ENCODE measurements around the gene PGAP3. TPM values are rescaled to one million over a fixed set of nuclear protein-coding genes. Genes with fewer than 3 reads are reported as not detected.

Gene PGAP3
- total and polyA plus RNA-seq, 7 experiments from 2014 or later, result 13.3 to 39.9 (median 34.4) TPM

DNA sequence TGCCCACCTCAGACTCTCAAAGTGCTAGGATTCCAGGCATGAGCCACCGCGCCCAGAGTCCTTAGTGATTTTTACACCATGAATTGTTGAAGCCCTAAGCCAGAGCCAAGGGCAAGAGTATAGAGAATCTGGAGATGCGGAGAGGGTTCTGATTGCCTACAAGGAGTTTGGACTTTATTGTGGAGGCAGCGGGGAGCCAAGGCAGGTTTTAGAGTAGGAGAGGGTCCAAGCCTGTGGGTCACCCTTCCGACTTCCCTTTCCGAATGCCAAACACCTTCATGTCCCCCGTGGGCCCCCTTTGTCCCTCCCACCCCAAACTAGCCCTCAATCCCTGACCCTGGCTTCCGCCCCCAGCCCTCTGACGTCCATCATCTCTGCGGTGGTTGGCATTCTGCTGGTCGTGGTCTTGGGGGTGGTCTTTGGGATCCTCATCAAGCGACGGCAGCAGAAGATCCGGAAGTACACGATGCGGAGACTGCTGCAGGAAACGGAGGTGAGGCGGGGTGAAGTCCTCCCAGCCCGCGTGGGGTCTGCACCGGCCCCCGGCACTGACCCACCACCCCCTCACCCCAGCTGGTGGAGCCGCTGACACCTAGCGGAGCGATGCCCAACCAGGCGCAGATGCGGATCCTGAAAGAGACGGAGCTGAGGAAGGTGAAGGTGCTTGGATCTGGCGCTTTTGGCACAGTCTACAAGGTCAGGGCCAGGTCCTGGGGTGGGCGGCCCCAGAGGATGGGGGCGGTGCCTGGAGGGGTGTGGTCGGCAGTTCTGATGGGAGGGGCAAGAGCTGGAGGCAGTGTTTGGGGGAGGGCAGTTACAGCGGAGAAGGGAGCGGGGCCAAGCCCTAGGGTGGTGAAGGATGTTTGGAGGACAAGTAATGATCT, 35.4 kb upstream of the PGAP3 start:
- no peak overlapping the region for H3K4me3 Mint-ChIP-seq
- no peaks in the 10 kb centered on the region for H3K9me3 ChIP-seq (ENCODE audit: control insufficient read depth in 2 of 3, low read length in 3 of 3)
- peak overlapping the region in 2 of 9 donors; percentile 27 to 88 for H3K27ac Mint-ChIP-seq
- CTCF ChIA-PET, result interaction anchor here (0.7 kb wide), 1 partner anchor 254 kb away, joined by 4 read pairs; no protein-coding TSS in a partner anchor
- peaks cover 0 to 19% (median 3%) of the 10 kb centered on the region in 3 experiments for H3K36me3 ChIP-seq (ENCODE audit: control insufficient read depth in 2 of 3, insufficient read depth in 3 of 3, low read length in 3 of 3)
- no peaks in the 10 kb centered on the region for H3K27me3 ChIP-seq (ENCODE audit: control insufficient read depth in 2 of 2, insufficient read depth in 2 of 2, low read length in 2 of 2)
- peak; percentile 30 for ATAC-seq
- H3K4me1 ChIP-seq (ENCODE audit: control insufficient read depth in 2 of 2, insufficient read depth in 2 of 2, low read length in 2 of 2), result no peaks in the 10 kb centered on the region
- H3K27me3 Mint-ChIP-seq, result no peaks in the 10 kb centered on the region
- peaks cover 0 to 4% (median 0%) of the 10 kb centered on the region in 5 donors for H3K36me3 Mint-ChIP-seq
- no peak overlapping the region for H3K27ac ChIP-seq (ENCODE audit: low read depth, low read length)
- no peak for DNase-seq
- H3K4me3 ChIP-seq (ENCODE audit: low read length), result no peak overlapping the region
- POLR2A ChIA-PET, result no interaction called here
- intact Hi-C loops (cut with micrococcal nuclease), result no loop called here
- H3K9me3 Mint-ChIP-seq, result no peaks in the 10 kb centered on the region
- peaks cover 0 to 5% (median 0%) of the 10 kb centered on the region in 7 donors for H3K4me1 Mint-ChIP-seq

DNA sequence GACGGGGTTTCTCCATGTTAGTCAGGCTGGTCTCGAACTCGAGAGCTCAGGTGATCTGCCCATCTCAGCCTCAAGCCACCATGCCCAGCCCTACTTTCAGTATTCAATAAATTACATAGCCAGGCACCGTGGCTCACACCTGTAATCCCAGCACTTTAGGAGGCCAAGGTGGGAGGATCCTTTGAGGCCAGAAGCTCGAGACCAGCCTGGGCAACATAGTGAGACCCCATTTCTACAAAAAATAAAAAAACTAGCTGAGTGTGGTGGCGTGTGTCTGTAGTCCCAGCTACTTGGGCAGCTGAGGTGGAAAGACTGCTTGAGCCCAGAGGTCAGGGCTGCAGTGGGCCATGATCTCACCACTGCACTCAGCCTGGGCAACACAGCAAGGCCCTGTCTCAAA, 34.2 kb upstream of the PGAP3 start:
- CTCF ChIA-PET, result no interaction called here
- POLR2A ChIA-PET, result interaction anchor here (0.7 kb wide), 1 partner anchor 696 kb away, joined by 5 read pairs; the partner anchor contains the start of gene TOP2A
- Mint-ChIP-seq H3K36me3 (peaks cover 0 to 3% (median 0%) of the 10 kb centered on the region in 5 donors), H3K27ac (no peak overlapping the region), H3K9me3 (no peaks in the 10 kb centered on the region), H3K27me3 (no peaks in the 10 kb centered on the region), H3K4me1 (peaks cover 0 to 2% (median 0%) of the 10 kb centered on the region in 7 donors), H3K4me3 (no peak overlapping the region)
- intact Hi-C loops (cut with micrococcal nuclease), result no loop called here
- Histone ChIP-seq H3K27ac (ENCODE audit: low read depth, low read length) (no peak overlapping the region), H3K4me3 (ENCODE audit: low read length) (no peak overlapping the region), H3K4me1 (ENCODE audit: control insufficient read depth in 2 of 2, insufficient read depth in 2 of 2, low read length in 2 of 2) (no peaks in the 10 kb centered on the region), H3K9me3 (ENCODE audit: control insufficient read depth in 2 of 3, low read length in 3 of 3) (no peaks in the 10 kb centered on the region), H3K27me3 (ENCODE audit: control insufficient read depth in 2 of 2, insufficient read depth in 2 of 2, low read length in 2 of 2) (no peaks in the 10 kb centered on the region), H3K36me3 (ENCODE audit: control insufficient read depth in 2 of 3, insufficient read depth in 3 of 3, low read length in 3 of 3) (peaks cover 0 to 8% (median 0%) of the 10 kb centered on the region in 3 experiments)
- DNase-seq, result no peak
- ATAC-seq, result no peak

DNA sequence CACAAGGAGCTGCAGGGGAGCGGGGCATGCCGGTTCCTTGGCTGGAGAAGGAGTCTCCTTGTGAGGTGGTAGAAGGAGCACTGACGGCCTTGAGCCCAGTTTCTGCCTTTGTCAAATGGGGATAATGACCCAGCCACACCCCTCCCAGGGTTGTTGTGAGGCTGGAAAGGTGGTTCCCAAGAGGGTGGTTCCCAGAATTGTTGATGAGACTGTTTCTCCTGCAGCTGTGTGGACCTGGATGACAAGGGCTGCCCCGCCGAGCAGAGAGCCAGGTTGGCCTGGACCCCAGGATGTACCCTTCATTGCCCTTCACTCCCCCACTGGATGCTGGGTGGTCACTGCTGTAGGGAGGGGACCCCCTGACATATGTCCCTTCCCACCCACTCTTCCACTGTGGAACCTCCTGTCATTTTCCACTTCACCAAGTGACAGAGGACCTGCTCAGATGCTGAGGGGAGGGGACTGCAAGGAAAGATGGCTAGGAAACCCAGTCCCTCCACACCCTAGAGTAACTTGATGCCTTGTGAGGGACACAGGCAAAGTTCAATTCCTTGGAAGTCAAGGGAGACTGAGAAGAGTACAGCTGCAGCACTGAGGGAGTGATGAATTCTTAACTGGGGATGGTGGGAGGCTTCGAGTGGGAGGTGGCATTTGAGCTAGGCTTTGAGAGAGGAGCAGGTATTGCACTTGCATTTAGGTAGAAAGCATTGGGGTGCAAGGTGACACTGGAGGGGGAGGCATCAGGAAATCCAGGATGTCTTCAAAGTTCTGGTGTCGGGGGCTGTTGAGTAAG, 31.9 kb upstream of the PGAP3 start:
- no peaks in the 10 kb centered on the region for H3K4me1 Mint-ChIP-seq
- CTCF ChIA-PET, result interaction anchor here (1.7 kb wide), 1 partner anchor 89 kb away, joined by 5 read pairs; no protein-coding TSS in a partner anchor
- H3K4me3 Mint-ChIP-seq, result no peak overlapping the region

DNA sequence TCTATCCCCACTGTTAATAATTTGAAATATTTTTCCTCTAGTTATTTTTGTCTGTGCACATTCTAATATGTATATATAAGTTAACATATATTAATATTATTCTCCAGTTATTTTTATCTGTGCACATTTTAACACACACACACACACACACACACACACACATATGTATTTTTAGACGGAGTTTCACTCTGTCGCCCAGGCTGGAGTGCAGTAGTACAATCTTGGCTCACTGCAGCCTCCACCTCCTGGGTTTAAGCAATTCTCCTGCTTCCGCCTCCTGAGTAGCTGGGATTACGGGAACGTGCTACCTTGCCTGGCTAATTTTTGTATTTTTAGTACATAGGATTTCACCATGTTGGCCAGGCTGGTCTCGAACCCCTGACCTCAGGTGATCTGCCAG, 29.8 kb upstream of the PGAP3 start:
- ATAC-seq, result no peak
- no peak overlapping the region for H3K4me3 Mint-ChIP-seq
- ChIA-PET POLR2A (no interaction called here), CTCF (interaction anchor here (1.2 kb wide), 1 partner anchor 94 kb away, joined by 3 read pairs; no protein-coding TSS in a partner anchor)
- H3K27me3 Mint-ChIP-seq, result no peaks in the 10 kb centered on the region
- no peaks in the 10 kb centered on the region for H3K27me3 ChIP-seq (ENCODE audit: control insufficient read depth in 2 of 2, insufficient read depth in 2 of 2, low read length in 2 of 2)
- H3K36me3 Mint-ChIP-seq, result peaks cover 0 to under 1% (median 0%) of the 10 kb centered on the region in 5 donors
- no peaks in the 10 kb centered on the region for H3K4me1 ChIP-seq (ENCODE audit: control insufficient read depth in 2 of 2, insufficient read depth in 2 of 2, low read length in 2 of 2)
- H3K9me3 Mint-ChIP-seq, result no peaks in the 10 kb centered on the region
- no peaks in the 10 kb centered on the region for H3K36me3 ChIP-seq (ENCODE audit: control insufficient read depth in 2 of 3, insufficient read depth in 3 of 3, low read length in 3 of 3)
- no peak overlapping the region for H3K27ac ChIP-seq (ENCODE audit: low read depth, low read length)
- DNase-seq, result no peak
- no peaks in the 10 kb centered on the region for H3K9me3 ChIP-seq (ENCODE audit: control insufficient read depth in 2 of 3, low read length in 3 of 3)
- peaks cover 0 to 2% (median 0%) of the 10 kb centered on the region in 7 donors for H3K4me1 Mint-ChIP-seq
- no peak overlapping the region for H3K27ac Mint-ChIP-seq
- H3K4me3 ChIP-seq (ENCODE audit: low read length), result no peak overlapping the region
- intact Hi-C loops (cut with micrococcal nuclease), result loop anchor here in 1 of 2 donors (1.0 kb wide), 1 partner anchor 95 kb away; no protein-coding TSS in a partner anchor

More for the DNA sequence above, 31.9 kb upstream of the PGAP3 start:
- intact Hi-C loops (cut with micrococcal nuclease), result no loop called here
- no peaks in the 10 kb centered on the region for H3K36me3 Mint-ChIP-seq
- Histone ChIP-seq H3K4me3 (ENCODE audit: low read length) (no peak overlapping the region), H3K9me3 (ENCODE audit: control insufficient read depth in 2 of 3, low read length in 3 of 3) (no peaks in the 10 kb centered on the region), H3K4me1 (ENCODE audit: control insufficient read depth in 2 of 2, insufficient read depth in 2 of 2, low read length in 2 of 2) (no peaks in the 10 kb centered on the region), H3K27me3 (ENCODE audit: control insufficient read depth in 2 of 2, insufficient read depth in 2 of 2, low read length in 2 of 2) (no peaks in the 10 kb centered on the region), H3K27ac (ENCODE audit: low read depth, low read length) (no peak overlapping the region), H3K36me3 (ENCODE audit: control insufficient read depth in 2 of 3, insufficient read depth in 3 of 3, low read length in 3 of 3) (no peaks in the 10 kb centered on the region)
- no peak overlapping the region for H3K27ac Mint-ChIP-seq
- H3K27me3 Mint-ChIP-seq, result no peaks in the 10 kb centered on the region
- ATAC-seq, result no peak
- DNase-seq, result no peak
- no peaks in the 10 kb centered on the region for H3K9me3 Mint-ChIP-seq
- POLR2A ChIA-PET, result no interaction called here

DNA sequence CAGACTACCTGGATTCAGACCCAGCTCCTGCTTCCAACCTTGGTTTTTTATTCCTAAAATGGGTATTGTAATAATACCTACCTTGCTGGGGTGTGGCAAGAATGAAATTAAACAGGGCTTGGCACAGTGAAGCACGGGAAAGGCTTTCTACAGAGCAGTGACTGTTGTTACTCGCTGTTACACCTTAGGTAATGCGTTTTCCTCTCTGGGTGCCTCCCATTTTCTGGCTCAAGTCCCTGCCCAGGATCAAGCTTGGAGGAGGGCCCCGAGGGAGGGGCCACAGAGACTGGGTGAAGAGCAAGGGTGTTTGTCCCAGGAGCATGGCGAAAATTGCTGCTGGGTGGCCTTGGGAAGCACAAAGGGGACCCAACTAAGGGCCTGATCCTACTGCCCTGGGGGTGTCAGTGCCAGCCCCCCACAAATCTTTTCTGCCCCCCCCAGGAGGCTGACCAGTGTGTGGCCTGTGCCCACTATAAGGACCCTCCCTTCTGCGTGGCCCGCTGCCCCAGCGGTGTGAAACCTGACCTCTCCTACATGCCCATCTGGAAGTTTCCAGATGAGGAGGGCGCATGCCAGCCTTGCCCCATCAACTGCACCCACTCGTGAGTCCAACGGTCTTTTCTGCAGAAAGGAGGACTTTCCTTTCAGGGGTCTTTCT, 29.2 kb upstream of the PGAP3 start:
- H3K36me3 Mint-ChIP-seq, result peaks cover 0 to 4% (median 0%) of the 10 kb centered on the region in 5 donors
- no peak overlapping the region for H3K4me3 Mint-ChIP-seq
- ChIA-PET POLR2A (no interaction called here), CTCF (interaction anchor here (0.6 to 1.2 kb wide), 2 partner anchors 93 to 474 kb away, joined by 3 read pairs; no protein-coding TSS in a partner anchor)
- Histone ChIP-seq H3K4me3 (ENCODE audit: low read length) (no peak overlapping the region), H3K27me3 (ENCODE audit: control insufficient read depth in 2 of 2, insufficient read depth in 2 of 2, low read length in 2 of 2) (no peaks in the 10 kb centered on the region), H3K36me3 (ENCODE audit: control insufficient read depth in 2 of 3, insufficient read depth in 3 of 3, low read length in 3 of 3) (no peaks in the 10 kb centered on the region), H3K27ac (ENCODE audit: low read depth, low read length) (no peak overlapping the region), H3K9me3 (ENCODE audit: control insufficient read depth in 2 of 3, low read length in 3 of 3) (no peaks in the 10 kb centered on the region), H3K4me1 (ENCODE audit: control insufficient read depth in 2 of 2, insufficient read depth in 2 of 2, low read length in 2 of 2) (no peaks in the 10 kb centered on the region)
- peaks cover 0 to 3% (median 0%) of the 10 kb centered on the region in 7 donors for H3K4me1 Mint-ChIP-seq
- intact Hi-C loops (cut with micrococcal nuclease), result no loop called here
- DNase-seq (no peak), ATAC-seq (no peak)
- no peaks in the 10 kb centered on the region for H3K27me3 Mint-ChIP-seq
- H3K27ac Mint-ChIP-seq, result no peak overlapping the region
- H3K9me3 Mint-ChIP-seq, result no peaks in the 10 kb centered on the region

DNA sequence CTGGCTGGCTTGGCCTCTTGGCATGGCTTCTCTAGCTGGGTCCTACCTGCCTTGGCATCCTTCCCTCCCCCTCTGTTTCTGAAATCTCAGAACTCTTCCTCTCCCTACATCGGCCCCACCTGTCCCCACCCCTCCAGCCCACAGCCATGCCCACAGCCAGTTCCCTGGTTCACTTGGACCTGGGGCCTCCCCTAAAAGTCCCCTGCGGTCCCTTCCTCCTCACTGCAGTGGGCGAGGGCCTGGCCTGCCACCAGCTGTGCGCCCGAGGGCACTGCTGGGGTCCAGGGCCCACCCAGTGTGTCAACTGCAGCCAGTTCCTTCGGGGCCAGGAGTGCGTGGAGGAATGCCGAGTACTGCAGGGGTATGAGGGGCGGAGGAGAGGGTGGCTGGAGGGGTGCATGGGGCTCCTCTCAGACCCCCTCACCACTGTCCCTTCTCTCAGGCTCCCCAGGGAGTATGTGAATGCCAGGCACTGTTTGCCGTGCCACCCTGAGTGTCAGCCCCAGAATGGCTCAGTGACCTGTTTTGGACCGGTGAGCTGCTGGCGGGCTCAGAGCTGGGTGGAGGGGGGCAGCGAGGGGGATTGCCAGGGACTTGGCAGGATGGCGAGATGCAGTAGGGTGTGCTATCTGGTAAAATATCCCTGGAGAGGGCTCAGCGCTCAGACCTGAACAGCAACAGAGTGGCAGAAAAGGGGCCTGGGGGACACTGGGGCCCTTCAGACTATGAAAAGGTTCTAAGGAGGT, 28.4 kb upstream of the PGAP3 start:
- ChIA-PET POLR2A (no interaction called here), CTCF (interaction anchor here (0.6 kb wide), 1 partner anchor 473 kb away, joined by 3 read pairs; no protein-coding TSS in a partner anchor)
- DNase-seq, result no peak
- Histone ChIP-seq H3K36me3 (ENCODE audit: control insufficient read depth in 2 of 3, insufficient read depth in 3 of 3, low read length in 3 of 3) (no peaks in the 10 kb centered on the region), H3K9me3 (ENCODE audit: control insufficient read depth in 2 of 3, low read length in 3 of 3) (no peaks in the 10 kb centered on the region), H3K4me1 (ENCODE audit: control insufficient read depth in 2 of 2, insufficient read depth in 2 of 2, low read length in 2 of 2) (no peaks in the 10 kb centered on the region), H3K27me3 (ENCODE audit: control insufficient read depth in 2 of 2, insufficient read depth in 2 of 2, low read length in 2 of 2) (no peaks in the 10 kb centered on the region), H3K4me3 (ENCODE audit: low read length) (no peak overlapping the region), H3K27ac (ENCODE audit: low read depth, low read length) (no peak overlapping the region)
- intact Hi-C loops (cut with micrococcal nuclease), result no loop called here
- no peaks in the 10 kb centered on the region for H3K27me3 Mint-ChIP-seq
- ATAC-seq, result no peak
- peaks cover 0 to 3% (median 0%) of the 10 kb centered on the region in 7 donors for H3K4me1 Mint-ChIP-seq
- H3K36me3 Mint-ChIP-seq, result peaks cover 0 to 4% (median 0%) of the 10 kb centered on the region in 5 donors
- H3K9me3 Mint-ChIP-seq, result no peaks in the 10 kb centered on the region
- no peak overlapping the region for H3K27ac Mint-ChIP-seq
- H3K4me3 Mint-ChIP-seq, result no peak overlapping the region
